GM19025 (cell line): ENCODE data around the gene SLC35G6.
"Not testable (repeated sequence)": the region's sequence is repeated elsewhere in the genome, so short reads cannot be mapped to it uniquely, and the experiment has no call there.

ENCODE experiments used
- ATAC-seq: cut with Tn5 transposase; IDR thresholded peaks from one replicate; pipeline ENCODE4 v1.9.1; 2021; ENCODE audit warnings: mild to moderate bottlenecking, low read depth, moderate library complexity; ENCODE audit not compliant: unreplicated experiment

The SLC35G6 gene

DNA sequence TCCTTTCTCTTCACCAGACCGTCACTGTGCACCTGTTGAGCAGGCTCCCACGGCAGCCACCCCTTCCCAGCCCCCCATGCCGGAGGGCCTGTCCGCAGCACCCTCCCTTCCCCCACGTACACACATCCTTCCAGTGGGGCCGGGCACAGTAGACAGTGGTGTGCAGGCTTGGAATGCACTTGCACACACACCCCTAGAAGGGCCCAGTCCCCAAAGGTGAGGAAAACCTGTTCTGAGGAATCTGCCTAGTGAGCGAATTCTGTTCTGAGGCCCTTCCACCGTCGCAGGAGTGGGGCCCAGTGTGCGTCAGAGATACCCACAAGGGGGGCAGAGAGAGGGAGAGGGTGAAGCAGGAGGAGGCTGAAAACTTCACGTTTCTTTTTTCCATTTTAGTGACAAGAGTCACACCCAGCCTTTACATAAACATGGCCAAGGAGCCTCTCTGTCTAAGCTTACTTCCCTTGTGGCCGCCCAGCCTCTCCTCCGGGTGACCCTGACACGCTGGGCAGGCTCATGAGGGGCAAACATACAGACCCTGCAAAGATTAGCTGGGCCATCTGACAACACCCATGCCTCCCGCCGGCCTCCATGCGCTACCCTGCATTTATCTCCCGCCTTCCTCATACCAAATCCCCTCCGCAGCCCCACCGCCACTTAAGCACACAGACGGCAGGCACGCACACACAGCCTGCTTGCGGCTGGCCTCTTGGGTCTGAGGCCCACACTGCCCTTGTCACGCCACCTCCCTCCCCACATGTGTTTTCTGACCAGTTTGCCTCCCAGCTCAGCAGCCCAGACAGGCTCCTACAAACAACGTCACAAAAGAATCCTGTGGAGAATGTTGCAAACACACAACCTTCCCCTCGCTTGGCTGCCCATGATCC, 3.6 kb upstream of the SLC35G6 start:
- no peak for ATAC-seq

DNA sequence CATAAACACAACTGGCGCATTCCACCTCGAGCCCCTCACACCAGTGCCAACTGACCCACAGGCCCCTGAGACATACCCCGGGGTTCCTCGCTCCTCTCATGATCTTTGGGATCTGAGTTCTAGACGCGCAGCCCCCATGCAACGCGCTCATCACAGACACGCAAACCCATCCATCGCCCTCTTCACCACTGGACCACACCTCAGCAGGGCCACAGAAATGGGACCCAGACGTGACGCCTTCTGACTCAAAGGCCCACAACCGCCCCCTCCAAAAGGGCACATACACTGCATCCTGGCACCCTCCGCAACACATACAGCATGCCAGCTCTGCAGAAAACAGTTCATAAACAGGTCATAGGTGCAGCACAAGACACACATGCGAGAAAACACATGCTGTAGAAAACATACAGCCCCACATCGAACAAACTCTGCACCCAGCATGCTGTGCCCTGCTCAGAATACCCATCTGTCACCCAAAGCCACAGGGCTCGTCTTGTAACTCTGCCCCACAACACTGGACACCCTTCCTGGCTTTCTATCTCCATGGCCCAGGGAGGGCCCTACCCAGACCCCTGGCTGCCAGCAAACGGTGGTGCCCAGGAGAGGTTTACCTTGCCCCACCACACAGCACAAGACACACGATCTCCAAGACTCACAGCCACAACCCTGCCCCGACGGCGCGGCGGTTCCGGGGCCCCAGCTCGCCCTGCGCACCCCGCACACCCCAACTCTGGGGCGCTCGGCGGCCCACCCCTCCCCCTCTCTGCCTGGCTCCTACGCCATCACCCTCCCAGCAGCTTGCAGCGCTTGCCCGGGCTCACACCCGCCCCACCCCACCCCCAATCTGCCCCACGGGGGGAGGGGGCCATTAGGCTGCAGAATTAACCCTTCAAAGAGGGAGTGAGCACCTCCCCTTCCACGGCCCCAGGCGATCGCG, 2.7 kb upstream of the SLC35G6 start:
- no peak for ATAC-seq

DNA sequence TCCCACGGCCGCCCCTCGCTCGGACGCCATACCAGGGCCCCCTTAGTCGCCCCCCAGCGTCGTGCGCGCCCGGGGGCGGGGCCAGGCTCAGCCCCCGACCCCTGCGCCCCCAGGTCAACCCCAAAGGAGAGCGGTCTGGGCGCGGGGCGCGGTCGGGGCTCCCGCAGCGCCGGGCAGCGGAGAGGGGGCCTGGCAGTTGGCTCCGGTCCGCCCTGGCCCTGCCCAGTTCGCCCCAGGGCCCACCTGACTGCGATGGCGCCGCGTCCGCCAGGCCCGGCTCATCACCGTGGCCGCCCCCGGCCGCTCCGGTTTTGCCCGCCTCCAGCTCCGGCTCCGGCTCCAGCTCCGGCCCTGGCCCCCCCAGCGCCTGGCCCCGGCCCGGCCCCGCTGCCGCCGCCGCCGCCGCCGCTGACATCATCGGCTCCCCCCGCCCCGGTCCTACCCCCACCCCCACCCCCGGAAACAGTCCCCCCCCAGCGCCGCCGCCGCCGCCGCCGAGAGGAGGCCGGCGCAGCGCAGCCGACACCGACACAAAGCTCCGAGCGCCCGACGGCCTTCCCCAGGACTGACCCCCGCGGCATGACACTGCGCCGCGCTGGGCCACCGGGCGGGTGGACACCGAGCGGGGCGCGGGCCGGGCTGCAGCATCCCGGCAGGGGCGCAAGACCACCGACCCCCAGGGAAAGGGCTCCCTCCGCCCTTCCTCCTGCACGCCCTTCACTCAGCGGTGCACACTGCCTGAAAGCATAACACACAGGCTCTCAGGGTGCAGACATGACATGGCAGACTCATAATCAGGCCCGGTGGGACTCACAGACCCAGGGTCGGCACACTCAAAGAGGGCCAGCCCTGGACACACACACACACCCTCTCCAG, 1.8 kb upstream of the SLC35G6 start, which contains the start of gene ZBTB4:
Gene ZBTB4, minus strand, starts transcription at position 419 of the 876 bp plus-strand sequence. CDS start 12,830 bp downstream, outside the sequence.
- no peak for ATAC-seq

DNA sequence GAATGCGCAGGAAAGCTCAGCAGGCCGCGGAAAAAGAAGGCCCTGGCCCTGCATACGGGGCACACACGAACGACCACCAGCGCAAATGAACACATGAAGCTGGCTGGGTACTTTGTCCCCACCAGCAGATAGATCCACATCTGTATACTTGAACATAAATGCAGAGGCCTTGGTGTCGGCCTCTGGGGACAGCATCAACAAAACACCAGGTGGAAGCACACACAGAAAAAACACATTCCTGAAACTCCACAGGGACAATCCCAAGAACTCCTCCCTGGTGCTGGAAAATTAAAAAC, 1.2 kb upstream of the SLC35G6 start:
- no peak for ATAC-seq

DNA sequence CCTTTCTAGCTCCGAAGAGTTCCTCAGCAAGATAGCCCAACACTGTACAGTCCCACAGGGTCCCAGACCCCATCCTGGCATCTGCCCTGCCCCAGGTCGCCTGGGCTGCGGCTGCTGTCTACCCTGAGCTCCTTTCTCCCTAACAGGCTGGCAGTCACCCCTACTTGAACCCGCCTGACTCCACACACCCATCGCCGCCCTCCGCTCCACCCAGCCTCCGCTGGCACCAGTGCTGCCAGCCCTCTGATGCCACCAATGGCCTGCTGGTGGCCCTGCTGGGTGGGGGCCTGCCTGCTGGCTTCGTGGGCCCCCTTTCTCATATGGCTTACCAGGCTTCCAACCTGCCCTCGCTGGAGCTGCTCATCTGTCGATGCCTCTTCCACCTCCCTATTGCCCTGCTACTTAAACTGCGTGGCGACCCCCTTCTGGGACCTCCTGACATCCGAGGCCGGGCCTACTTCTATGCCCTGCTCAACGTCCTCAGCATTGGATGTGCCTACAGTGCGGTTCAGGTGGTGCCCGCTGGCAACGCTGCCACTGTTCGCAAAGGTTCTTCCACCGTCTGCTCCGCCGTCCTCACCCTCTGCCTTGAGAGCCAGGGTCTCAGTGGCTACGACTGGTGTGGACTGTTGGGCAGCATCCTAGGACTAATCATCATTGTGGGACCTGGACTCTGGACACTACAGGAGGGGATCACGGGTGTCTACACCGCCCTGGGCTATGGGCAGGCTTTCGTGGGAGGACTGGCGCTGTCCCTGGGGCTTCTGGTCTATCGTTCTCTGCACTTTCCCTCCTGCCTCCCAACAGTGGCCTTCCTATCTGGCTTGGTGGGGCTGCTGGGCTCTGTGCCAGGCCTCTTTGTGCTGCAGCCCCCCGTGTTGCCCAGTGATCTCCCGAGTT, 846 bp downstream of the SLC35G6 start:
- ATAC-seq = not testable (repeated sequence)

DNA sequence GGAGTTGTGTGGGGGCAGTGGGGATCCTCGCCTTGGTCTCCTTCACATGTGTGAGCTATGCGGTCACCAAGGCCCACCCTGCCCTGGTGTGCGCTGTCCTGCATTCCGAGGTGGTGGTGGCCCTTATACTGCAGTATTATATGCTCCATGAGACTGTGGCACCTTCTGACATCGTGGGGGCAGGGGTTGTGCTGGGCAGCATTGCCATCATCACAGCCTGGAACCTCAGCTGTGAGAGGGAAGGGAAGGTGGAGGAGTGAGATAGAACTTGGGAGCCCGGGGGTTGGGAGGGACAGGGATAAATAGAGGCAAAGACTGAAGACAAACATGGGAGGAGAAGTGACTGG, 1.5 kb downstream of the SLC35G6 start:
- ATAC-seq = not testable (repeated sequence)

DNA sequence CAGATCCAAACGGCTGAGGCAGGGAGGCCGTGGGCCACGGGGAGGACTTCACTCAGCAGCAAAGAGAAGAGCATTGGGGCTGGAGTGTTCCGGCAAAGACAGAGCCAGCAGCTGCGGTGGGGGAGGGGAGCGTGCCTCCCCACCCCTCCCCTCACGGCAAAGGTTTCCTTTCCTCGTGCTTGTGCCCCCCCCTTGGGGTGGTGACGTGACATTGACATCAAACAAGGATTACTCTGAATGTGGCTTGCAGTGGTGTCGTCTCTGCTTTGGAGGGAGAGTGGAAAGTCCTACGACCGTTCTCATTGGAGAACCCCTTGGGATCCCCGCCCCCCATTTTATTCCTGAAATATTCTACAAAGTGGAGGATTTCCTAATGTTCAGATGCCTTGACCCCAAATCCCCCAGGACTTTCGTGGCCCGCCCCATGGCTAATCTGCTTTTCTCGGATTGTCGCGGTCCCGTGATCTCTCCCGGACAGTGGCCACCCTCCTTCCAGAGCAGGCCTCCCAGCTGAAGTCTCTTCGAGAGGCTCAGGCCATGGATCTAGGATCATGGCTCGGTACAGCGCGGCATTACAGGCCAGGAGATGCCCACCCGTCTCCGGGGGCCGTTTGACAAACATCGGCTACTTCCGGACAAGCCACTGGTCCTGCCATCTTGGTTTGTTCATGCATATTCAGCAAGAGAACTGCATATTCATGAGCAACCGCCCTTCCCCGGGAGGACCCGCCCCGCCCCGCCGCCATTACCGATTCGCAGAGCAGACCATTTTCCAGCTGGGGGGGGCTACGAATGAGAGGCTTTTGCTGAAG, 2.2 kb downstream of the SLC35G6 start:
- peak; percentile 25 for ATAC-seq

DNA sequence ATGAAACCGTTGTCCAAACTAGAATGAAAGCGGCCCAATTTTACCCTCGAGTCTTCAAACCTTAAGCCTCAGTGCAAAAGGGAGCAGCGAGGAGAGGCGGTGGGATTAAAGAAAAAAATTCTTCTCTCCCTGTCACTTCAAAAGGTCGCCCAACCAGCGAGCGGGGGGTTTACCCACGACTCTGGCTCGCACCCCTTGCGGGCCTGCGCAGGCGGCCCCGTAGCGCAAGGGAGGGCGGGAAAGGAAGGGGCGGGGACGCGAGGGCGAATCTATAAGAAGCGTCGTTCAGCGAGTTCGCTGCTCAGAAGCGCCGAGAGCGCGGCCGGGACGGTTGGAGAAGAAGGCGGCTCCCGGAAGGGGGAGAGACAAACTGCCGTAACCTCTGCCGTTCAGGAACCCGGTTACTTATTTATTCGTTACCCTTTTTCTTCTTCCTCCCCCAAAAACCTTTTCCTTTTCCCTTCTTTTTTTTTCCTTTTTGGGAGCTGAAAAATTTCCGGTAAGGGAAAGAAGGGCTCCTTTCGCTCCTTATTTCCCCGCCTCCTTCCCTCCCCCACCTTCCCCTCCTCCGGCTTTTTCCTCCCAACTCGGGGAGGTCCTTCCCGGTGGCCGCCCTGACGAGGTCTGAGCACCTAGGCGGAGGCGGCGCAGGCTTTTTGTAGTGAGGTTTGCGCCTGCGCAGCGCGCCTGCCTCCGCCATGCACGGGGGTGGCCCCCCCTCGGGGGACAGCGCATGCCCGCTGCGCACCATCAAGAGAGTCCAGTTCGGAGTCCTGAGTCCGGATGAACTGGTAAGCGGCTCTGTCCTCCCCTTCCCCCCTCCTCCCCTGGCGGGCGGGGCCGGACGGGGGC, 3.0 kb downstream of the SLC35G6 start, which contains the start of gene POLR2A:
Gene POLR2A, plus strand, starts transcription at position 300 of the 852 bp plus-strand sequence.
- peak; percentile 65 for ATAC-seq

DNA sequence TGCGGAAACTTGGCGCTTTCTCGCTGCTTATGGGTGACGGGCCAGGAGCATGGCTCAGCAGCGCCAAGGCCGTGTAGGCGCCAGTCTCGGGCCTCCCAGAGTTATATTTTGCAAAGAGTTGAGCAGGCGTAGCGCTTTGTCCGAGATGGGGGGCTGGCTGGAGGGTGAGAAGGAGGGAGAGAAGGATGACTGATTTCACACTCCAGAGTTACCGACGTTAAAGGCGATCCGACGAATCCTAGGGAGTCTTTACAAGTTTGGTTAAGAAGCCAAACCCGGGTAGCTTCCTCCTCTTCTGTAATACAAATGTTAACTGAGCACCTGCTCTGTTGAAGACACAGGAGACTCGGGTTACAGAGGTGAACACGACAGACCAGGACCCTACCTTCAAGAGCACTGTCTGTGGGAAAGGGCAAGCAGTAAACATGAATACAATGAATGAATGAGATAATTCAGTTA, 3.7 kb downstream of the SLC35G6 start:
- ATAC-seq = no peak

DNA sequence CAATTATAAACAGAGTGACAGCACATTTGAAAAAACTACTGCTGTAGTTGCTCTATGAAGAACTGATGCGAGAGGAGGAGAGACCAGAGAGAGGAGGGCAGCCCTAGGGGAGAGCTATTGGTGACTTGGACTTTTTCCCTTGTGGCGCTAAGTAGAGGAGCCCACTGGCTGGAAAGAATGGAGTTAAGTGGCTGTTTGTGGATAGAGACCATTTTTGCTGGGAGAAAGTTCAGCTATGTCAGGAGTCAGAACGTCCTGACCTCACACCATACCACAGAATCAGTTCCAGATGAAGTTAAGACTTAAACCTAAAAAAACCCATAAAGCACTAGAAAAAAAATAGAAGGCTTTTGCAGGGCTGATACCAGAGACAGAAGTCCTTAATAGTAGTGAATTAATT, 4.9 kb downstream of the SLC35G6 start:
- ATAC-seq = no peak

DNA sequence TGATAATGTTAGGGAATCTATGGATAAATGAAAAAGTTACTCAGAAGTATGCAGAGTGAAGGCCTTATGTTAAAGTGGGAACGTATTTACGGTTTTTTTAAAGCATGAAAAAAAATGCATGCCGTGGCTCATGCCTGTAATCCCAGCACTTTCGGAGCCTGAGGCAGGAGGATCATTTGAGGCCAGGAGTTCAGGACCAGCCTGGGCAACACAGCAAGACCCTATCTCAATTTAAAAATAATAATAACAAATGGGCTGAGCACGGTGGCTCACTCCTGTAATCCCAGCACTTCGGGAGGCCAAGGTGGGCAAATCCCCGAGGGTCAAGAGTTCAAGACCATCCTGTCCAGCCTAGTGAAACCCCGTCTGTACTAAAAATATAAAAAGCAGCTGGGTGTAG, 8.9 kb downstream of the SLC35G6 start:
- no peak for ATAC-seq

DNA sequence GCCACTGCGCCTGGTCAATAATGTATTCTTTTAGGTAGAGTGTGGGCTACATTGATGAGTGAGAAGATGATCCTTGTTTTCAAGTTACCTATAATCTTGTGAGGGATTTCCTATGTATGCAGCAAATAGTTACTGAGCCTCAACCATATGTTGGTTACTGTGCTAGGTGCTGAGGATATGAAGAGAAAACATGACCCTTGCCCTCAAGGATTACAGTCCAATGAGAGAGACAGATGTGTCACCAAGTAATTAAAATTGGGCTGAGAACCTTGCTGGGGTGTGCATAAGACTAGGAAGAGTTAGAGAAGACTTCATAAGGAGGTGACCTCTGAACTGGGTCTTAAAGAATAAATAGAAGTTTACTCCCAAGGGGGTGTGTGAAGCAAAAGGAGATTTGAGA, 10.3 kb downstream of the SLC35G6 start:
- ATAC-seq = no peak

DNA sequence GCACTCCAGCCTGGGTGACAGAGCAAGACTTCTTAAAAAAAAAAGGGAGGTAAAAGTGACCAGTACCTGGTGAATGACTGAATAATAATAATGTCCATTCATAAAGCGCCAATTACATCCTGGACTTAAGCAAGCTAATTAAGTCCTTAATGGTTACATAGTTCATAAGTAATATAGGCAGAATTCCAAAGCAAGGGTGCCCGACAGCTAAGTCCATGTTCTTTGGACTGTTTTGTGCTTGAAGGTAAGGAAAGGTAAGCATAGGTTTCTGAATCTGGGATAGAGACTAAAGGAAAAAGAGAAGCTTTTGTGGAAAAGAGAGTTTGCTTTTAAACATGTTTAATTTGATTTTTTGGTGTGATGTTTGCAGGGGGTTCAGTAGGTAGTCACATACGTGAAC, 12.7 kb downstream of the SLC35G6 start:
- ATAC-seq = no peak

DNA sequence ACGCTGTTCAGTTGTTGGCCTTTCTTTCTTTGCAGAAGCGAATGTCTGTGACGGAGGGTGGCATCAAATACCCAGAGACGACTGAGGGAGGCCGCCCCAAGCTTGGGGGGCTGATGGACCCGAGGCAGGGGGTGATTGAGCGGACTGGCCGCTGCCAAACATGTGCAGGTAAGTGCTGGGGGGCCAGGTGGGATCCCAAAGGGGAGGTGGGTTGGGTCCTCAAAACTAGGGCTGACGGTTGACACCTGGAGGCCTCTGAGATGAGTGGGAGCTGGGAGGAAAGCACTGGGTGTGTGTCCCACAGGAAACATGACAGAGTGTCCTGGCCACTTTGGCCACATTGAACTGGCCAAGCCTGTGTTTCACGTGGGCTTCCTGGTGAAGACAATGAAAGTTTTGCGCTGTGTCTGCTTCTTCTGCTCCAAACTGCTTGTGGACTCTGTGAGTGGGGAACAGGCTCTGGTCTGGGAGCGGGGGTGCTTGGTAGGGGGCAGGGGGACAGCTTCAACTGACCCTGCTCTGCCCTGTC, 14.7 kb downstream of the SLC35G6 start:
- ATAC-seq = no peak

DNA sequence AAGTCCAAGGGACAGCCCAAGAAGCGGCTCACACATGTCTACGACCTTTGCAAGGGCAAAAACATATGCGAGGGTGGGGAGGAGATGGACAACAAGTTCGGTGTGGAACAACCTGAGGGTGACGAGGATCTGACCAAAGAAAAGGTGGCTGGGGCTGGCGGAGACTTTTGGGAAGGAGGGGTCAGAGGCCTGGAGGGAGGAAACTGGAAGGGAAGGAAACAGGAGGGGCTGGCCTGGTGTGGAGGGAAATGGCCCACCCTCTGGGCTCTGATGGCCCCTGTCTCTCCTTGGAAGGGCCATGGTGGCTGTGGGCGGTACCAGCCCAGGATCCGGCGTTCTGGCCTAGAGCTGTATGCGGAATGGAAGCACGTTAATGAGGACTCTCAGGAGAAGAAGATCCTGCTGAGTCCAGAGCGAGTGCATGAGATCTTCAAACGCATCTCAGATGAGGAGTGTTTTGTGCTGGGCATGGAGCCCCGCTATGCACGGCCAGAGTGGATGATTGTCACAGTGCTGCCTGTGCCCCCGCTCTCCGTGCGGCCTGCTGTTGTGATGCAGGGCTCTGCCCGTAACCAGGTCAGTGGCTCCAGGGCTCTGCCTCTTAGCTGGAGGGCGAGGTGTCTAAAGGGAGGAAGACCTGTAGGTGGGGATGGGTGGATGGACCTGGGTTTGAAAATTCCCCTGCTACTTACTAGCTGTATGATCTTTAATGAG, 15.4 kb downstream of the SLC35G6 start:
- ATAC-seq = no peak

DNA sequence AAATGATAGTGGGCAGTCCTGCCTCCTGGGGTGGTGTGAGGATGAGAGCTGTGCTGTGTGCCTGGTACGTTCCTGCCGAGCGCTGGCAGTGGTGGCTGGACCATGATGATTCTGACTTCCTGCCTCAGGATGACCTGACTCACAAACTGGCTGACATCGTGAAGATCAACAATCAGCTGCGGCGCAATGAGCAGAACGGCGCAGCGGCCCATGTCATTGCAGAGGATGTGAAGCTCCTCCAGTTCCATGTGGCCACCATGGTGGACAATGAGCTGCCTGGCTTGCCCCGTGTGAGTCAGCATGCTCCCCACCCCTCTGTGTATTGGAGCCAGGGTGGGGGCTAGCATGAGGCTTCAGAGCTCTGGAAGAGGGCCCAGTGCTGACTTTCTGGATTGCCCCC, 16.0 kb downstream of the SLC35G6 start:
- no peak for ATAC-seq

DNA sequence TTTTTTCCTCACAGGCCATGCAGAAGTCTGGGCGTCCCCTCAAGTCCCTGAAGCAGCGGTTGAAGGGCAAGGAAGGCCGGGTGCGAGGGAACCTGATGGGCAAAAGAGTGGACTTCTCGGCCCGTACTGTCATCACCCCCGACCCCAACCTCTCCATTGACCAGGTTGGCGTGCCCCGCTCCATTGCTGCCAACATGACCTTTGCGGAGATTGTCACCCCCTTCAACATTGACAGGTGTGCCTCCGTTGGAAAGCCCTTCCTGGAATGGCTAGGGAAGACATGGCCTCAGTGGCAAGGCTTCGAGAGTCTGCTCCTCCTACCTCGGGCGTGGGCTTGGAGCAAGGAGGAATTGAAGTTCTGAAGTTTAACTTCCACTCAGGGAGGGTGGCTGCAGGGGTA, 16.4 kb downstream of the SLC35G6 start:
- ATAC-seq = no peak
